Psoas muscle (tissue), 8 donors: ENCODE results near the gene SPON1. TPM values are rescaled to one million over a fixed set of nuclear protein-coding genes. Genes with fewer than 3 reads are reported as not detected.

Source experiments
- ATAC-seq, 4 donors: fragments of 200-7000 bp; cut with Tn5 transposase; one replicate each; pipeline ENCODE4 v1.9.1; 2020; ENCODE audit warnings: moderate library complexity in 3 of 4, mild to moderate bottlenecking in 2 of 4
- DNase-seq, 2 donors: peaks; one replicate each; pipeline ENCODE4 v3.0.0-alpha.2; 2020
- H3K27ac ChIP-seq: fragments of 200-600 bp; one replicate; pipeline ENCODE4 v1.8.0; 2022
- H3K27me3 ChIP-seq, 3 donors: fragments of 200-600 bp in 1 of 3; one replicate each; pipeline versions ENCODE4 v1.6.1 to v1.8.0; 2013 to 2022; ENCODE audit warnings: low read length in 2 of 3, mild to moderate bottlenecking in 2 of 3, moderate library complexity in 1 of 3; ENCODE audit not compliant: insufficient read depth in 3 of 3
- H3K36me3 ChIP-seq, 2 donors: fragments of 200-600 bp in 1 of 2; one replicate each; pipeline versions ENCODE4 v1.6.1 to v1.8.0; 2013 to 2022; ENCODE audit warnings: low read depth in 1 of 2, mild to moderate bottlenecking in 1 of 2, moderate library complexity in 1 of 2; ENCODE audit not compliant: insufficient read depth in 1 of 2
- H3K4me1 ChIP-seq: fragments of 200-600 bp; one replicate; pipeline ENCODE4 v1.8.0; 2022
- H3K4me3 ChIP-seq: fragments of 200-600 bp; one replicate; pipeline ENCODE4 v1.8.0; 2022; ENCODE audit warnings: mild to moderate bottlenecking
- H3K9me3 ChIP-seq: fragments of 200-600 bp; one replicate; pipeline ENCODE4 v1.8.0; 2022
- CTCF ChIP-seq: fragments of 200-600 bp; IDR thresholded peaks from one replicate; pipeline ENCODE4 v1.8.0; 2022; ENCODE audit warnings: antibody characterized with exemption
- WGBS, 3 donors: extraction: QIAGEN DNeasy Blood & Tissue Kit; methylation state at CpG; one replicate each; pipeline versions ENCODE4 v1.1.6 to v1.1.7; 2013; 5-methylcytosine and 5-hydroxymethylcytosine counted together
- intact Hi-C, 2 donors: fragments of 100-400 bp; cut with DNase I; formaldehyde crosslinking; loops; one replicate each; pipeline versions ENCODE4 v1.11.0 to v1.14.2; 2022
- polyA plus RNA-seq, 3 donors: library from polyadenylated mRNA; stranded (reverse); fragments of 200-250 nt; gene quantifications; one replicate each; pipeline ENCODE4 v1.2.3, GENCODE V29; 2013
- total RNA-seq, 4 donors: library from RNA; stranded (reverse); fragmentation: NEBNext Ultra II Directional in 2 of 4; extraction: Animal tissue kit (Norgen Biotek cat#: 25700) in 2 of 4; gene quantifications; one replicate each; pipeline versions ENCODE4 v1.2.1 to v1.2.4, GENCODE V29; 2021 to 2023
- donor health status: healthy with polysubstance abuse.
- donor health status: DM: no; HTN: no; CAD: no; lungs with moderate emphysema.
- donor health status: Bipolar disorder and iron deficiency.
- donor health status: healthy.
- donor health status: DM: yes; HTN: yes; CAD: no.
- donor health status: DM: no; HTN: no; CAD: no.
- donor health status: DM: no; HTN: no; CAD: no.
- donor health status: DM: yes; HTN: yes; CAD: no.

The SPON1 gene
- total and polyA plus RNA-seq, 7 donors: 0.24 to 1.6 (median 1.2) TPM

- ATAC-seq (no peak), DNase-seq (no peak)
- 77 to 91% (median 84%) methylated on average over 3 of the region's 3 CpGs for WGBS, 3 donors
- TF ChIP-seq CTCF: no peak
- no peaks in the 10 kb centered on the region for H3K36me3 ChIP-seq
- H3K27ac ChIP-seq: no peak overlapping the region
- H3K9me3 ChIP-seq: no peaks in the 10 kb centered on the region
- intact Hi-C loops: no loop called here
- H3K27me3 ChIP-seq: no peaks in the 10 kb centered on the region
- H3K4me3 ChIP-seq: no peak overlapping the region
- H3K4me1 ChIP-seq: no peaks in the 10 kb centered on the region
Measured at GRCh38 chr11:14067686-14068085, 105.2 kb downstream of the SPON1 start.

DNA sequence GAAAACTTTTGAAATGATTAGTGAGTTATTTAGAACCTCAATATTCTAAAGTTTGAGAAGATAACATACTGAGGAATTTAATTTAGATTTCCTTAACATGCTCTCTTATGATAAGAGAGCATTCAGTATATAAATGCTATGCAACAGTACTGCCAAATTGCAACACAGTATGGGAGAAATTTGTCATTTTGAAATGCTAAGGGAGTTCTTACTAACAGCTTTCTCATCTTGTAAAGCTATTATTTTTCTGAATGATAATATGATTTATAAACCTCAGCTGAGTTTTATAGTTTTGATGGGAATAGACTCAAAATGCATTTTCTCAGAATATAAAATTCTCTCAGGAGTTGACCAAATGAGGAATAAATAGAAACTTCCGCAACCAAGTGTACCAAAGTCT is 108.4 kb downstream of the SPON1 start:
- Histone ChIP-seq H3K4me1 (no peaks in the 10 kb centered on the region), H3K27ac (no peak overlapping the region), H3K9me3 (no peaks in the 10 kb centered on the region), H3K4me3 (no peak overlapping the region), H3K36me3 (no peaks in the 10 kb centered on the region), H3K27me3 (no peaks in the 10 kb centered on the region)
- no peak for ATAC-seq
- WGBS, 3 donors: 88 to 100% (median 90%) methylated on average over 1 of the region's 1 CpG
- TF ChIP-seq CTCF: no peak
- no peak for DNase-seq
- intact Hi-C loops: no loop called here

GRCh38 chr11:14073849-14074476 is 111.4 kb downstream of the SPON1 start:
- H3K4me1 ChIP-seq: no peaks in the 10 kb centered on the region
- no peak for TF ChIP-seq CTCF
- intact Hi-C loops: no loop called here
- no peak overlapping the region for H3K27ac ChIP-seq
- DNase-seq (peak; percentile 54 to 61), ATAC-seq (peak; percentile 54 to 81 (median 75))
- no peak overlapping the region for H3K4me3 ChIP-seq
- H3K36me3 ChIP-seq: no peaks in the 10 kb centered on the region
- 82 to 91% (median 87%) methylated on average over 1 of the region's 1 CpG for WGBS, 3 donors
- no peaks in the 10 kb centered on the region for H3K27me3 ChIP-seq
- H3K9me3 ChIP-seq: no peaks in the 10 kb centered on the region

DNA sequence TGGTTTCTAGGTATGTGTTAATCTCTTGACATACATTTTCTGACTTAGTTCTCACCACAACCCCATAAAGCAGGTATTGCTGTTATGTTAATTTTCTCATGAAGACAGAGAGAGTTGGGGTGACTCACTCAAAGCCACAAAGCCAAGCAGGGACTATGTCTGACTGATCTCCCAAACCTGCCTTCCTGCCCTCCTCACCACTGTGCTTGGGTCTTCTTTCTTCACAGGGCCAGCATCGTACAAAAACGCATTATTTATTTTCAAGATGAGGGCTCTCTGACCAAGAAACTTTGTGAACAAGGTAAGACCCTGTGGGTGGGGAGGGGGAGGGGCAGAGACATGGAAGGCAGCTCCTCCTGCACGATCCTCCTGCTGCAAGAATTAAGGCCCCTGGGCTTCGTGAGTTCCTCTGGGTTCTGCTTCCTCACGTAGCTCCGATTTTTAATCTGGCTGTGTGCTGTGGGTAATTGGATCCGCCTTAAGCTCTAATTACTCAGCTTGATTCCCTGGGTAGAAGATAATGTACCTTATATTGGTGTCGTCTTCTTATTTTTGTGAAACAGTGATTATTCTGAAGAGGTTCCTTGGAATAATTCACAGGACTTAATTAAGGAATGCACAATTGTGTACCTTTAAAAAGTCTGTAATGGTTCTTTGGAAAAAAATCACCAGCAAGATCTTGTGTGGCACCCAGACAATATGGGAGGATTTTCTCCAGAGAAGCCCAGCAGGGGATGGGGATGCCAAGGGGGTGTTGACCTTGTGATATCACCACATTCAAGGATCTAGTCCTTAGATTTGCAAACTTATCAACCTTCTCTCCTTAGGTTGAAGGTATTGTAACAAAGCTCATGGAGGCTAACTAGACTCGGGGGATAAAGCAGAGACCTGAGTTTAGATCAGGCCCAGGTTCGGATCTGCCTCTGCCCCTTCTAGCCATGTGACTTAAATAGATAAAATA is 112.9 kb downstream of the SPON1 start:
- Histone ChIP-seq H3K27me3 (no peaks in the 10 kb centered on the region), H3K4me1 (no peaks in the 10 kb centered on the region), H3K36me3 (no peaks in the 10 kb centered on the region), H3K9me3 (no peaks in the 10 kb centered on the region), H3K4me3 (no peak overlapping the region), H3K27ac (no peak overlapping the region)
- ATAC-seq (no peak), DNase-seq (no peak)
- WGBS, 3 donors: 80 to 84% (median 81%) methylated on average over 10 of the region's 10 CpGs
- TF ChIP-seq CTCF: no peak
- intact Hi-C loops: no loop called here
